Medulla oblongata (tissue), 1 donor: ENCODE results near the gene KCNQ1OT1.

ENCODE experiments used
- DNase-seq: peaks from one replicate; pipeline ENCODE4 v3.0.0-alpha.2; 2015; ENCODE audit errors: extremely low spot score

KCNQ1OT1 gene

GRCh38 chr11:2582351-2582945, 117.3 kb downstream of the KCNQ1OT1 start:
- no peak for DNase-seq

GRCh38 chr11:2581931-2582350, 117.9 kb downstream of the KCNQ1OT1 start:
- DNase-seq = no peak

GRCh38 chr11:2581151-2581930, 118.5 kb downstream of the KCNQ1OT1 start:
- no peak for DNase-seq

GRCh38 chr11:2580571-2581001, 119.2 kb downstream of the KCNQ1OT1 start:
- no peak for DNase-seq

- DNase-seq = no peak
Observed at GRCh38 chr11:2580061-2580421, 119.8 kb downstream of the KCNQ1OT1 start.

- no peak for DNase-seq
Observed at GRCh38 chr11:2579315-2580060, 120.3 kb downstream of the KCNQ1OT1 start.

GRCh38 chr11:2578929-2579270, 120.9 kb downstream of the KCNQ1OT1 start:
- no peak for DNase-seq

- DNase-seq = no peak
Observed at GRCh38 chr11:2577991-2578928, 121.5 kb downstream of the KCNQ1OT1 start.

- DNase-seq = no peak
Observed at GRCh38 chr11:2577031-2577990, 122.5 kb downstream of the KCNQ1OT1 start.

GRCh38 chr11:2576549-2576948, 123.2 kb downstream of the KCNQ1OT1 start:
- DNase-seq = no peak

- DNase-seq = no peak
Observed at GRCh38 chr11:2576111-2576510, 123.7 kb downstream of the KCNQ1OT1 start.

GRCh38 chr11:2575591-2576051, 124.2 kb downstream of the KCNQ1OT1 start:
- DNase-seq = no peak

GRCh38 chr11:2574553-2575535, 125.0 kb downstream of the KCNQ1OT1 start:
- peak; percentile 46 for DNase-seq

GRCh38 chr11:2574043-2574552, 125.7 kb downstream of the KCNQ1OT1 start:
- DNase-seq = no peak

GRCh38 chr11:2573240-2574042, 126.4 kb downstream of the KCNQ1OT1 start:
- no peak for DNase-seq

- DNase-seq = no peak
Observed at GRCh38 chr11:2572491-2573239, 127.1 kb downstream of the KCNQ1OT1 start.

- no peak for DNase-seq
Observed at GRCh38 chr11:2571598-2572281, 128.1 kb downstream of the KCNQ1OT1 start.
